GM19035 (cell line): Measurements from ENCODE around the gene TMEM132D.

ENCODE experiments used
- ATAC-seq: cut with Tn5 transposase; IDR thresholded peaks from one replicate; pipeline ENCODE4 v1.9.1; 2021; ENCODE audit not compliant: unreplicated experiment

Gene TMEM132D

GRCh38 chr12:129873111-129873832 lies 30.6 kb downstream of the TMEM132D start:
- no peak for ATAC-seq

DNA sequence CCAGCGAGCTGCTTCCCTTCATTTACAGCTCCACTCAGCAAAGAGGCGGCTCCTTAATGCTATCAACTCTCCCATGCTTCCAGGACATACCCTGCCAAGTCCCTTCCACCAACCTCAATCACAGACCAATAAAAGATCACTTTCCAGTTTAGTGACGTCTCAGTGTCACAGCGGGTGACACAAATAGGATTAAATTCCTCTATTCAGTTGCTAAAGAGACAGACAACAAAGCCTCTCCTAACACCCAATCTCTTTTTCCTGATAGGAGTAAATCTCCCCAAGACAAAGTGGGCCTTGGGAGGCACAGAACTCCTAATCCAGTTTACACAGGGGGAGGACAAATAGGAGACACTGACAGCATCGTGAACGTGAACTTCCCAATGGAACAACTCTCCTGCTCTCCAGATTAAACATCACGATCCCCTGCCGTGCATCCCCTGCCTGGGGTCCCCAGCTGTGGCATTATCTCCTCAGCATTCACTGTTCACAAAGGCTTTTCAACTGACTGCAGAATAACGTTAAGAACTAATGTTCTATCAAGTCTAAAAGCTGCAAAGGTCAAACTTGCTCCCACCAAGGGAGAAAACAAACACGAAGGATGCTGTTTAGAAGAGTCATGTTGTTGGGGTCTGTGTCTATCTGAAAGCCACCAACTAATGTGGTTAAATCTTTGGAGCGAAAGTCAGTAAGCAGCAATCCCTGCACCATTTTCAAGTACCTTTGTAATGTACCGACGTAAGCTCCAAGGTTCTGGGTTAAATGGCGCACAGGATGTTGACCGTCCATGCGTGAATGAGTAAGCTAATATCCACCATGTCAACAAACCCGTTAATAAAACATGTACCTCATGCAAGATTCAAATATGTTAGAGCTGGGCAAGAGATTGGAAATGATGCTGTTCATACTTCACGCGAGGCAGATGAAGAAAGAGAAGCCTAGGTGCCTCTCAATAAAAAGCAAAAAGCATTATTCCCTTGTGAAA lies 31.5 kb downstream of the TMEM132D start:
- ATAC-seq = no peak

DNA sequence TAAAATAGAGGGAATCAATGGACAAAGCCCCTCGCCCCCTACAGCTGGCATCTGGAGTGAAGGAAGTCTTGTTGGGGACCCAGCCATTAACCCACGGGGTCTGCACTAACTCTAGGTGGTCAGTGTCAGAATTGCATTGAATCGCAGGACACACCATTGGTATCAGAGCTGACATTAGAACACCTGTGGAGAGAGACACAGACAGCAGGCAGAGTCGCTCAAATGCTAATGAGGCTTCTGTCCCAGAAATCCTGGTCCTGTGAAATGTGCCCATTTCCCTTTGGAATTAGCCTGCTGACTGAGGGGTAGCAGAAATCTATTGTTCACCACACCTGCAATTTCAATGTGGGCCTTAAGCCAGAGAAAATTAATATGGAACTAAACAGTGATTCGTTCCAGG lies 33.0 kb downstream of the TMEM132D start:
- ATAC-seq = no peak

DNA sequence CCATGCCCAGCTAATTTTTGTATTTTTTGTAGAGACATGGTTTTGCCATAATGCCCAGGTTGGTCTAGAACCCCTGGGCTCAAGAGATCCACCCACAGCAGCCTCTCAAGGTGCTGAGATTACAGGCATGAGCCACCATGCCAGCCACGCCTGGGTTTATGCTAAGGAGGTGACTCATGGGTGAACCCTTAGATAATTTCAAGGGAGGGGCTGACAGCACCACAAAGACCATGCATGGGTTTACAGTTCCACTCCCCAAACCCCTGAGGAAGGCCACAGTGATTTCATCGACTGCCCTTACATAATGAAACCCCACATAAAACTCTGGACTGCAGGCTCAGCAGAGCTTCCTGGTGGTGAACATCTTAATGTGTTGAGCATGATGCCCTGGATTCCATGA lies 33.7 kb downstream of the TMEM132D start:
- ATAC-seq = no peak

- no peak for ATAC-seq
Observed at GRCh38 chr12:129868575-129868974, 35.2 kb downstream of the TMEM132D start.

- no peak for ATAC-seq
Observed at GRCh38 chr12:129863938-129864337, 39.9 kb downstream of the TMEM132D start.

- ATAC-seq = no peak
Observed at GRCh38 chr12:129862561-129863175, 41.2 kb downstream of the TMEM132D start.

DNA sequence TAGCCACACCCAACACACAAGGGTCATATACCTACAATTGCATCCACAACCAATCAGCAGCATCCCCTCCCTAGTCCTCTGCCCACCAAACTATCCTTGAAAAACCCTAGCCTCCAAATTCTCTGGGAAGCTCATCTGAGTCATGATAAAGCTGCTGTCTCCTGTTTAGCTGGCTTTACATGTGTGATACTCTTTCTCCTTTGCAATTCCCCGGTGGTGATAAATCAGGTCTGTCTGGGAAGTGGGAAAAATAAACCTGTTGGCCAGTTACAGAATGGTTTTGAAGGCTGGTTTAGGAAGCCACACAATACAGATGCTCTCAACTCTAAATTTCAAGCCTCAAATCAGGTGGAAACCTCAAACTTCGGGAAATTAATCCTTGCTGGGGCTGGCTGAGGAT lies 41.9 kb downstream of the TMEM132D start:
- ATAC-seq = no peak

GRCh38 chr12:129854591-129854990 lies 49.2 kb downstream of the TMEM132D start:
- no peak for ATAC-seq

GRCh38 chr12:129851296-129851695 lies 52.5 kb downstream of the TMEM132D start:
- ATAC-seq = no peak

- ATAC-seq = no peak
Observed at GRCh38 chr12:129848876-129849275, 54.9 kb downstream of the TMEM132D start.

- ATAC-seq = no peak
Observed at GRCh38 chr12:129847063-129847462, 56.8 kb downstream of the TMEM132D start.

DNA sequence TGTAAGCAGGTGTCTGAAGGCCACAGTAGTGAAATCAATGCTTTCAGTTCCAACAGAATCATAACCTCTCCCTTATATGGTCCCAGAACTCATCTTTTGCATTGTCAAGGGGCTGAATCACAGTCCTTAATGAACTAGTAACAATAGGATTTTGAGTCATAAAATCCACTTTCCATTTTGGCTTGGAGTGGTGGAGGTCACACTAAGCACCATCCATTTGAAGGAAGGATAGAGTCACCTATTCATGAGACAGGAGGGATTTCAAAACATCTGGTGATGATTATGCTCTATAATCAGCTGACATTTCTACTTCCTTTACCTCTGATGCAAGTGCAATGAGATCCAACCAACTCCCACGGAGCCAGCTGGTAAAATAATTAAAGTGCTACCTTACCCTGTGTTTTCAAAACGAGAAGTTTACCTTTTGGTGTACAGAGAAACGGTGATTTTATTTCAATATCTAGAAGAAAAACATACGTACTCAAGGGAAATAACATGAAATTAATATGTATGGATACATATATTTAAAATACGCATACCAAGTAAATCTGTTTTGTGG lies 59.1 kb downstream of the TMEM132D start:
- no peak for ATAC-seq

- ATAC-seq = no peak
Observed at GRCh38 chr12:129841251-129841650, 62.6 kb downstream of the TMEM132D start.

DNA sequence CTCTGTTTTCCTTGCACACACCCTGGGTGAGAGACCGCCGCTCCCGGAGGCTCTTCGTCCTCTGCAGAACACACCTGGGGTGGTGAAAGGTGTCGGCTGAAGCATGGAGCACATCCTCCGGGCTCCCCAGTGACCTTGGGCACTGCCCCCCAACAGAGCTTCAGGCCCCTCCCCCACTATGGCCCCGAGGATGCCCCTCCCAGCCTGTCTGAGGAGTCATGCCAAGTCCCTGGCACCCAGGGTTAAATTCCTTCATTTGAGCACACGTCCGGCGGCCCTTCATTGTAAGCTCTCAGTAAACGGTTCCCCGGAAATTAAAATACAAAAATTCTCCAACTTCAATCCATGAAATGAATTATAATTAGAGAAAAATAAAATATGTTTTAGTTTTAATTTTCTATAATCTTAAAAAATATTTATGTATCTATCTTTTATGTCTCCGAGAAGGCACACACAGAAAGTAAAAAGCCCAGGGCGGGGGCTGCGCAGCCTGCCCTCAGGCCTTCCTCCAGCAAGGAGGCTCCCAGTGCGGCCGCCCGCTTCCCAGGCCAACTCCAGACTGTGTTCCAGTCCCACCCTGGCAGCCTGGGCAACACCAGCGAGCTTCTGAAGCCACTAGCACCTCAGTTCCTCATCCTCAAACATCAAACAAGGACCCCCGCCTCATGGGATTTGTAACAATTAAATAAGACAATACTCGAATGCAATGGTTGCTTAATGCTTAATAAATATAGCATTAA lies 63.5 kb downstream of the TMEM132D start:
- no peak for ATAC-seq

DNA sequence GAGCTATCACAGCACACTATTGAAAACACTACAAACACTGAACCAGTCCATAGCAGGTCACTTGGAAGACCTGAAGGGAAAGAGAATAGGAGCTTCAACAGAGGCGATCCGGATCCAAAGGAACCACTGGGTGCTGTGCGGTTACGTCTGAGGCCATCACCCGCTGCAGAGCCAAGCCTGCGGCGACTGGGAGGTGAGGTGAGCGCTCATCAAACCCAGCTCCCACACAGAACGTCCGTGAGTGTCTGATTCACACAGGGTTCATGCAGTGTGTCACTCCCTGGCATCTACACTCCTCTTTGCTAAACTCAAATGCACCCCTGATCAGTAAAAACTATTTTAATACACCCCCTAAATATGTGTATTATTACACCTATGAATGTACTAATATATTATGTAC lies 64.1 kb downstream of the TMEM132D start:
- ATAC-seq = no peak

- no peak for ATAC-seq
Observed at GRCh38 chr12:129831294-129831693, 72.5 kb downstream of the TMEM132D start.

- no peak for ATAC-seq
Observed at GRCh38 chr12:129830796-129831195, 73.0 kb downstream of the TMEM132D start.

GRCh38 chr12:129827866-129828384 lies 75.9 kb downstream of the TMEM132D start:
- no peak for ATAC-seq

DNA sequence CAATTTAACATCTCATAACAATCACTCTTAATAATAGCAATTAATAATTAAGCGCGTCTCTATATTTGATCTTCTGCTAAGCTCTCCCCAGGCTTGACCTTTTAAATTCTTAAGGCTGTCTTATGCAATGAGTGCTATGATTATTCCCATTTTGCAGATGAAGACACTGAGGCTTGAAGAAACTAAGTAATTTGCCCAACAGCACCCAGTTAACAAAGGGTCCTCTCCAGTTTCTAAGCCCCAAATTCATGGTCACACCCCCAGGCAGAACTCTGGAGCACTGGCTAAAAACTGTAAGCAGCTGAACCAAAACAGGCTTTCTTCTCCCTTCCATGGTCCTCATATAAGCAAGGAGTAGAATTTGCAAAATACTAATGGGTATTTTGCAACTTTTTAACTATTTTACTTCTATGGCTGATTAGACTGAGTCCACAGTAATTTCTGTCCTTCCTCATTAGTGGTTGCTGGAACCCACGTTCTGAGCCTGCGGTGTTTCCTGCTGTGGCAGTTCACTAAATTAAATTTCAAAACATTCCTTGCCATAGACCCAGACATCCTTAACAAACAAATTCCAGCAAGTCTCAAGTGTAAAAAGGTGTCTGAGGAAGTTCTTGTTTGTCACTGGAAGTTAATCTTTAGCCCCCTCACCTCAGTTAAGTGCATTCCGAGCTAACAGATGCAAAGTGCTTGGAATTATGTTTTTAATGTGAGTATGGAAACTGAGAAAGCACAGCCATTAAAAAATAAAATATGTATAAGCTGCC lies 76.5 kb downstream of the TMEM132D start:
- ATAC-seq = no peak
